COLO668 (cell line): ENCODE results near the gene S100A2.
A peak's percentile ranks its signal among the peaks of the same experiment; 100 is the strongest.

ENCODE experiments used
- DNase-seq: peaks from one replicate; lab custom pipeline; 2025; ENCODE audit not compliant: unreplicated experiment; lab: John Stamatoyannopoulos, UW

The S100A2 gene

GRCh38 chr1:153546796-153547559, 18.7 kb downstream of the S100A2 start:
- no peak for DNase-seq

- DNase-seq: no peak
Observed at GRCh38 chr1:153546371-153546770, 19.3 kb downstream of the S100A2 start.

DNA sequence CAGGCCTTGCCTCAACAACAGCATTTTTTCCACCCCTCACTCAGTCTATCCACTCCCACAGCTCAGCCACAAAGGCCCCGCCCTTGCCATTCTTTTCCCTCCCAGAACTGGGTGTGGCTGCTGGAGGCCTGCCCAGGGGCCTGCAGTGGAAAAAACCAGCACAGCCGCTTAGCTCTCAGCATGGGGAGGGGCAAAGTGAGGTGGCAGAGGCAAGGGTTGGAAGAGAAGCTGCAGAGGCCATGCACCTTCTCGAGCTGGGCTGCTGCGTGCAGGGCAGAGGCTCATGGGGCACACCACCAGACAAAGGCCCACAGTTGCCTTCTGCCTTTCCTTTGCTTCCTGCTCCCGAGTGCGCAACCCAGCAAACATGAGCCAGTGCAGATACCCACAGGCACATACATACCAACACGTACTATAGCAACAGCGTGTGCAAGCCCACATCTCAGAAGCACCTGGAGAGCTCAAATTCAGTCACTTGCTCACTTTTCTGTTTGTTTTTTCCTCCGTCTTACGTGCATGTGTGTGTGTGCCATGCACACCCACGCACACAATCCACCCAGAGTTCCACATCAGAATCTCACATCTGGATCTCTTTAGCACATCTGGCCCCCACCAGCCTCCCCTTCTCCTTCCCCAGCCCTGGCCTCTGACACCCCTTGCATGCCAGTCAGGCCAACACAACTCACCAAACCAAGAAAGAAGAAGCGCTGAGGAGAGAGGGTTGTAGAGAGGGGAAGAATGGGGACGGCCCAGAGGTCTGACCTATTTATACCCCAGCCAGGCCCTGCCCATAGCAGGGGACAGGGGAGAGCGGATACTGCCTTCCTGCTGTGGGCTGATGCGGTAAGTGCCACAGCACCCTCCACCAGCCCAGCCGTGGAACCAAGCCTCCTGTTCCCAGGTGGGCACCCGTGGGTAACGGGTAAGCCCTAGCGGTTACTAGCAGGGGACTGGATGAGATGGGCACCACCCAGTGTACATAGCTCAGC, 20.3 kb downstream of the S100A2 start, which contains the start of gene S100A4:
S100A4 (minus strand) TSS at position 740 of the 989 bp plus-strand sequence. CDS start 1,012 bp downstream, outside the sequence.
- DNase-seq: peak; percentile 91

GRCh38 chr1:153544453-153545066, 21.1 kb downstream of the S100A2 start:
- DNase-seq: no peak

GRCh38 chr1:153543736-153544135, 21.9 kb downstream of the S100A2 start:
- DNase-seq: no peak

- no peak for DNase-seq
Observed at GRCh38 chr1:153542956-153543711, 22.5 kb downstream of the S100A2 start.

DNA sequence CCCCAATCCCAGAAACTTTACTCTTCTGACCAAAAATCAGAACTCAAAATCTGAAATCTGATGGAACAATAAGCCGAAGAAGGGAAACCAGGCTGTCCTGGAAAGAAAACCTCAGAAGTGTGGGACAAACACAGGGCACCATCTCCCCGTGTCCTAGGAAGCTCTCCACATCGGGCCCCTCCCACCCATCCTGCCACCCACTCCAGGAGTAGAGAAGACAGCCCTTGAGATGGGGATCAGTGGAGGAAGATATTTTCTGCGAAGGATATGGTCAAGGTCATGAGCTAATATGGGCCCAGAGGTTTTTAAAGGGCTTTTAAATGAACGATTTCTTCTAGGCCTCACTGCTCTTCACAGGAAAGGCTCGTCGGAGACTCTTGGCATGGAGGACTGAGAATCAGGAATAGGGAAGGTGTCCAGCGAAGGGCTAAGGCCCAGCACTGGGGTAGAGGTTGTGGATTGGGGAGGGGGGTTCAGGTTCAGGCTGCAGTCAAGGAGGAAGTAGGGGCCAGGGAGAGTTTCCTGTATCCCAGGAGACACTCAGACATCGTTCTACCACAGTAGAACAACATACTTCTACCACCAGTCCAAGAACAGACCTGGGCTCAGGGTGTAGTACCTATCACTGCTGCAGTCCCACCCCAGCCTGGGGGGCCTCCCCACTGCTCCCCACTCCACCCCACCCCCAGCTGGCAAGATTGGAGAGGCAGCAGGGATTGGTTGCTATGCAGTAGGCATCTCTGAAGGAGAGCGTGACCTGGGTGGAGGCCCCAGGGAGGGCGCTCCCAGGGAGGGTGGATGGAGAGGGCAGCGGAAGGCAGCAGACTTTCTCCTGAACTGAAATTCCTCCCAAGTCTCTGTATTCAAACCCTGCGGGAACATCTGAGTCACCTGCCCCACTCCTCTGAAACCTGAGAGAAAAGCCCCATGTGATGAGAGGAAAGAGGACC, 23.7 kb downstream of the S100A2 start:
- no peak for DNase-seq

DNA sequence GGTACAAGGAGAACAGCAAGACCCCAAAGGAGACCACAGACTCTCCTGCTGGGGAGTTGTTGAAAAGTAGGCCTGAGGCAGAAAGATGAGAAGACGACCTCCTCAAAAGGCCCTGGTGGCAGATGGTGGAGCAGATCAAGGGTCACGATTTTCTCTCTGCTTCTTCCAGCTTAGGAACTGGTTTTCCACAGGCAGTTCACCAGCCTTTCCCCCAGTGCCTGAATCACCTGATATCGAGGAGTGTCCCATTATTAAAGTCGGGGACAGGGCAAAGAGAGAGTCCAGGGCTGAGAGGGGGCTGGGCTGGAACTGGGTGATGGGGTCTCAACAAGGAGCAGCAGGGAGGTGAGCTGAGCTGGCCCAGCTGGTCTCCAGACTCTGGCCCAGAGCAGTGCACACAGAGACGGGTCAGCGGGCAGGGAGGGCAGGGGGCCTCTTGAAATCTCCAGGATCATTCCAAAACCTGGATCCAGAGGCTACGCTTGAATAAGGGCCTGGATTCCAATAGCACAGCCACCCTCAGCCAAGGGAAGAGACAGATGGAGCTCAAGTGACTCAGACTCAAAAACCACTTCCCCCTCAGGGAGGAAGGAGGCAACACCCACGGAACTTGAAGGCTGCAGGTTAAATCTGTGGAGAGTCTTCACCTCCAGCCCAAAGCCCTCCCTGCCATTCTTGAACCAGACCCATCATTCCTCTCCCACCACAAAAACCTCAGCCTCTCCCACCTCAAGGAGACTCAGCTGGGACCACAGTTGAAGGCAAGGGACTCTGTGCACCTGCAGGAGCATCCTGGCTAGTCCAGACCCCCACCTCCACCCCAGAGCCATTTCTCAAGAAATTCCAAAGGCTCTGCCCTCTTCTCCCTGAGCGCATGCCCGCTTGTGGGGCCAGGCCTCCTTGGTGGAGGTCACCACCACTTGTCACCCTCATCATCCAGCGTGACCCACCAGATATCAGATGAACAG, 25.0 kb downstream of the S100A2 start, which contains the start of gene S100A5:
S100A5 (minus strand) TSS at position 541 of the 968 bp plus-strand sequence. CDS start 743 bp downstream, outside the sequence.
- DNase-seq: no peak

DNA sequence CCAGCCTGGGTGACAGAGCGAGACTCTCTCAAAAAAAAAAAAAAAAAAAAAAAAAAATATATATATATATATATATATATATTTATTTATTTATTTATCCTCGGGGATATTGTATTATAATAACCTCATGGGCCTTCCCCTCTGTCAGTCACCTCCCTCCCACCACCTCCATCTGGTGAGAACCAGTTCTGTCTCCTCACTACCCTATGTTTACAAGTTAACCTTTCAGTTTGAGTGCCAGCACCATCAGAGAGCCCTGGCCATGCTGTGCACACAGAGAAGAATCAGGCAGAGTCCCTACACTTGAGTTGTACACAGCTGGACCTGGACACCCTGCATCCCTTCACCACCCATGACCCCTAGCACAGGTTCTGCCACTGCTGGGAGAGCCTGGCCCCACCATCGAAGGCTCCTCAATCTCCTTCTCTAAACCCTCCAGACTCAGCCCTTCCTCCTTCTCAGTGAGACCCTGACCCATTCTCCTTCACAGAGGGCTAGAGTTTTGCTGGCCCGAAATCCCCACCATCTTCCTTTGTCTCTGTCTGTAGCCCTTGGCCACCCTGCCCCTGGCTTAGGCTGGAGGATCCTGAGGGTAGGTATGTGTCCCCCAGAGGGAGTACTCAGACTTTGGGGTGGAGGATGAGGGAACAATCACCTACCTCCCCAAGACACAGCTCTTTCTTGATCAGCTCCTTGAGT, 26.1 kb downstream of the S100A2 start:
- peak; percentile 24 for DNase-seq

DNA sequence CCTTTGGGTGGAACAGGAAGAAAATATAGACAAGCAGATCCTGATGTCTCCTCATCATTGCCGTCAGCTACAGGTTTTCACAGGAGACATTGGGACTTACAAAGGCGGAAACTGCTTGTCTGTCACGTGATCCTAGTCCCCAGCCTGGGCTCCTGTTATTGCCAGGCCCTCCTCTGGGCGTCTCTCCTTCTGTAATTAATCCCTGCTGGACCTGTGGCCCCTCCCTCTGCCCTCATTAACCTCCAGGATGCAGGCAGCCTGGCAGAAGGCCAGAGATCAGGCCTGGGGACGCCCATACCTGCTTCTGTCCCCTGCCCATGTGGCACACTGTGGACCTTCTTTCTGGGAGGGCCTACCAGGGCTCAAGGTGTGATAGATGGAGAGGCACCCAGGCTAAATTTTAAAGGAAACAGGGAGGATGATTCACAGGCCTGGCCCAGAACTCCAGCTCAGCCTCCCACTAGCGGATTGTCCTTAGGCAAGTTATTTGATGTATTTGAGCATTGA, 27.3 kb downstream of the S100A2 start:
- peak; percentile 91 for DNase-seq

DNA sequence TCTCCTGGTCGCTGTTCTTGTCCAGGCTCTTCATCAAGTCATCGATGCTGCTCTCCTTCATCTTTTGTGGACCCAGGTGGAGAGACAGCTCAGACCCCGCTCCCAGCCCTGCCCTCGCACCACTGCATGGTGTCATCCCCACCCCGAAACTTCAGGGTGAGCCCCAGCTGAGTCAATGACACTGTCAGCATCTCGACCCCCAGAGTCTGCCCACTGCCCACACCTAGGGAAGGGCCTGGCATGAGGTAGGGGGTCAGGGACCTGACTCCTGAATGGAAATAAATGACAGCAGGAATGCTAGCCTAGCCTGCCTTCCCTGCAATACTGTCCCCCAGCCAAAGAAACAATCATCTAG, 28.3 kb downstream of the S100A2 start:
- no peak for DNase-seq

DNA sequence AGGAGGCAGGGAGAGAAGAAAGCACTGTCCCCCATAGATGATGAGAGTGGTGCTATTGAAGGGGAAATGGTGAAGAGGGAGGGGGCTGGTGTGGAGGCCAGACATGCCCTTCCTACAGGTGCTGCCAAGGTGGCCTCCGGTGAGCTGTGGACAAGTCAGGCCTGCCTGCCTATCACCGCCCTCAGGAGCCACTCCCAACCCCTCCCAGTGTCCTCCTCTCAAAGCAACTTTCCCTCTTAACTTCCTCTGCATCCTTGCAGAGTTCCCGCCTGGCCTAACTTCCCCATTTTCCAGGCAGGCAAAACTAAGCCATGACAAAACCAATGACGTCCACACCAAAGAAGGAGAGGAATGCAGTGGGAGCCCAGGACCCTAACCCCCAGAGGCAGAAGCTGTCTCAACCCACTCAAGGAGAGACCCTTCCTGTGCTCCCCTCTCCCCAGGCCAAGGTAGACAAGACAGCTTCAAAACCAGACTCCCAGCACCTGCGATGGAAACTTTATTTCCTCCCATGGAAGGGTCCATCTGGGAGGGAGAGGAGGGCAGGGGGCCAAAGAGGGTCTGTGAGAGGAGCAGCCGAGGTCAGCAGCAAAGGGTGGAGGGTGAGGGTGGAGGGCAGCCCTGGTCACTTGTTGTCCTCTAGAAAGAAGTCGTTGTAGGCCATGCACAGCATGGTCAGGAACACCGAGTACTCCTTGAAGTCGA, 28.8 kb downstream of the S100A2 start:
- peak; percentile 32 for DNase-seq

DNA sequence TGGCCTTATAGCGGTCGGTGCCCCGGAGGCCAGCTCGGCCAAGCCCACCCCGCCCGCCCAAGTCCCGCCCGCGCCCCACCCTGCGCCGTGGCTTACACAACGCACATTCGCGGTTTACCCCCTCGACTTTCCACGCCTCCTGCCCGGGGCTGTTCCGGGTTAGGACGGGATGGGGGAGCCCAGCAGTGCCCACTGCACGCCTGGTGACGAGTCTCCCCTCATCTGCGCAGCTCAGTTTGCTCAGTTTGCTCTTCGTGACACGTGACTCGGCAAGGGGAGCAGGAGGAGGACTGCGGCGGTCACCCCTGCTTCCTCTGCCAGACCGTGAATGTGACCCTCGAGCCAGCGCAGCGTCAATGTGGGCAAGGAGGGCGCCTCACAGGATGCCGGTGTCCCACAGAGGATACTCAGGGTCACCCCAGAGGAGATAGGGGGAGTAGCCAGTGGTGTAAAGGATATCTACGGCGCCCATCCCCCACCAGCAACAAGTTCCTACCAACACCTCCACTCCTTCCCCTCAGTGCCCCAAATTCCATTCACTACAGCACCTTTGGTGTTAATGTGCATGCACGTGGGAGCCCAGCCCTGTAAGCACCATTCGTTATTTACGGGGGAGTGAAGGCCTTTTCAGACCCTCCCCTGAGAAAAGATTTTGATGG, 29.5 kb downstream of the S100A2 start:
- peak; percentile 91 for DNase-seq

GRCh38 chr1:153535242-153536011, 30.2 kb downstream of the S100A2 start, which contains the start of gene S100A6:
S100A6 (minus strand) TSS chr1:153535991; CDS start chr1:153535339, 652 bp downstream.
- peak; percentile 57 for DNase-seq

DNA sequence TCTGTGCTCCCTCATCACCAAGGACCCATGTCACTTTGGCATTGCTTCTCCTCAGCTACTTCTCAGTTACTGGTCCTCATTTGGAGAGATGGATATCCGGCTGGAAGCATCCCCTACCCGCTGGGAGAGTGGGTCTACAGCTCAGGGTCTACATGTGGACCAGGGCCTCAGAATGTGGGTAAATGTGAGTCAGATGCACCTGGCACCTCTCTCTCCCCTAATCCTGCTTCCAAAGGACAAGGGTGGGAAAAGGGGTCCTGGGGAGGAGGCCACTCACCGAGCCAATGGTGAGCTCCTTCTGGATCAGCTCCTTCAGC, 30.8 kb downstream of the S100A2 start:
- no peak for DNase-seq
